GM12873 (cell line): ENCODE data around the gene EMILIN2.

Experiments
- CTCF ChIP-seq: IDR thresholded peaks from 2 replicates; pipeline ENCODE4 v1.5.1; 2012; ENCODE audit warnings: low read depth, mild to moderate bottlenecking, moderate library complexity, low read length, control low read depth; ENCODE audit not compliant: insufficient read depth; ENCODE audit errors: missing control alignments

Gene EMILIN2

GRCh38 chr18:2920546-2921343 is 73.9 kb downstream of the EMILIN2 start:
- no peak for TF ChIP-seq CTCF

- TF ChIP-seq CTCF, result no peak
These were observed 75.0 kb downstream of the EMILIN2 start for GRCh38 chr18:2921778-2922177.

- no peak for TF ChIP-seq CTCF
These were observed 76.7 kb downstream of the EMILIN2 start for GRCh38 chr18:2923464-2923863.

DNA sequence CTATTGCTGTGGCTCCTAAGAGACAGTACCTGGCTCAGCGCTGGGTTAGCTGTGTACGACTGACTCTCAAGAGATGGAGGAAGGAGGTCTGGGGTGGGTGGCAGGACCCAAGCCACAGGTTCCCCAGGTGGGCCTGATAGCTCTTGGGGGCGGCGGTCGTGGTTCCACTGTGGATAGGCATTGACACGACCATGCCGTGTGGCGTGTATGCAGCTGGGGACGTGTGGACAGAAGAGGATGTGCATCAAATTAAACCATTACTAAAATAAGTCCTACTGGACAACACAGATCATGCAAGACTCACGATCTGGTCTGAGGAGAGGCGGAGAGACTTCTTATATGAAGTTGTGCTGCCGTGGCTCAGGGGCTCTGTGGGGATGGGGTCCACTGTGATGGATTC is 78.1 kb downstream of the EMILIN2 start:
- no peak for TF ChIP-seq CTCF

GRCh38 chr18:2926528-2926927 is 79.7 kb downstream of the EMILIN2 start:
- TF ChIP-seq CTCF, result no peak

DNA sequence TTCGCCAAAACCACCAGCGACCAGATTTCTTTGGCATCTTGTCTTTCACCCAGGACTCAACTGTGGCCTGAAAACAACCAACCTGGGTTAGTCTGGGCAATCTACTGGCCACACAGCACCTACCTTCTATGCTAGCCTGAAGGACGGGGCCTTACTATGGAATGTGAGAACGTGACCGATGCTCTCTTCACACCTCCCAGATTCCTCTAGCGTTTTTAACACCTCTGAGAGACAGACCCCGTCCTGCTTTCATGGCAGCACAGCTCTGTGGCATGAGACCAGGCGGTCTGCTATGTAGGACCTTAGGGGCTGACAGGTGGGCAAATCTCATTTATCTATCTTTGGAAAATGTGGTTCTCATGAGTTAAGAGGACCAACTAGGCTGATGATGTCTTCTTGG is 80.9 kb downstream of the EMILIN2 start:
- no peak for TF ChIP-seq CTCF

DNA sequence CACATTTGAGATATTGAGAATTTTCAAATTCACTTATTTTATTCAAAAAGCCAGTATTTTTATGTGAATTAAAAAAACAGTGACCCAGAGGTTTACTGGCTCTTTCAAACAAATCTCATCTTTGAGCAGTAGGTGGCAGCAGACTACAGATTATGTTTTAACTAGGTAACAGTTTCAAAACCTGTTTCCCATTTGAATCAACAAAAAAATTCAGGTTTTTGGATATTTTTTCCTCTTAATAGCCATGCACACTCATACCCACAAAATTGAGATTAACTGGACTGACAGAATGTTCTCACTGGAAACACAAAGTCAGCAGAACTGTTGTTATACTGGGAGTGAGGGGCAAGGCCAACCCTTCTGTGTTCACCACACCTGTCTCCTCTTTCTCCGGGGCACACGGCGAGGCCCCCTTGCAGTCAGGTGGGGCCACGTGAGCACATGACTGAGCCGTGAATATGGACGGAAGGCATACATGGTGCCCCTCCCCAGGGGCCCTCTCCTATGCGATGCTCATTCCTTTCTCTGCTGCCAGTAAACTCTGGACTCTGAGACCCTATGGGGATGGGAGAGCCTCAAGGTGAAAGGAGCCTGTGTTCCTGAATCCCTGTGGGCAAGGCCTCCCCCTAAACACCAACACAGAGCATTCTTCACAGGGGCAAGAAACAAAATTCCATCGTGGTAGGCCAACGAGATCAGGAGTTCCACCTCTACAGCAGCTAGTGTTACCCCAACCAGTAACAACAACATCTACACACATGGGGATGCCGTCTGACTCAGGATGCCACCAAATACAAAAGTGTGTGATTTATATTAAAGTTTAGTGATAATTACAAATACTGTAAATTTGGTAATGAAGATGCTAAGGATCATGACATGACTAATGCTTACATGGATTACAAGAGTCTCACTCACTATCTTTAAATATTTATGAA is 85.7 kb downstream of the EMILIN2 start:
- peak; percentile 54 for TF ChIP-seq CTCF
